ENCODE data around the gene SORBS2.

The SORBS2 gene

DNA sequence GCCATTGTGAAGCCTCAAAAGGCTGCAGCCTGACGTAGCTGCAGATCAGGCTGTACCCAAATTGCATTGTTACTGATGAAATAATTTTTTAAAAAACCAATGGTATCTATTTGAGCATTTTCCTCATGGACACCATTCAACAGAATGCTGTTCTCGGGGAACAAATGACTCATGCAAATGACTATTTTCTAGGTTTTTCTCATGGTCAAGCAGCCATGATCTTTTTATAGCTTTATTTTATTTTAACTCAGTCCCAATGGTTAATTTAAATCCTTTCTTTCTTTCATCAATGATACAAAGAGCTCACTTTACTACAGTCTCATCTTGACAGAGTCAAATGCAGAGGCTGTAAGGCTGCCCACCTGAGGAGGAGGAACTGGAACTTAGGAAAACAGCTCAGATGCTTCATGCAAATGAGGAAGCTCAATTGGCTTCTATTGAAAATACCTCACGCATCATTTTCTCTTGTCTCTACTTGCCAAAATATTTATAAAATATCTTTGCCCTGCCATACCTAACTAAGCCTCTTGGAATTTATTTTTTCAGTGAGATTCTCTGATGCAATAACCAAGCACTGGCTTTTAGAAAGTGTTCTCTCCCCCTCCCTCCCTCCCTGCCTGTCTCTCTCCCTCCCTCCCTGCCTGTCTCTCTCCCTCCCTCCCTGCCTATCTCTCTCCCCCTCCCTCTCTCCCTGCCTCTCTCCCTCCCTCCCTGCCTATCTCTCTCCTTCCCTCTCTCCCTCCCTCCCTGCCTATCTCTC is 81.0 kb downstream of the SORBS2 start:
- no peak for DNase-seq (ENCODE audit: low read depth)
- TF ChIP-seq, protein P1, sequence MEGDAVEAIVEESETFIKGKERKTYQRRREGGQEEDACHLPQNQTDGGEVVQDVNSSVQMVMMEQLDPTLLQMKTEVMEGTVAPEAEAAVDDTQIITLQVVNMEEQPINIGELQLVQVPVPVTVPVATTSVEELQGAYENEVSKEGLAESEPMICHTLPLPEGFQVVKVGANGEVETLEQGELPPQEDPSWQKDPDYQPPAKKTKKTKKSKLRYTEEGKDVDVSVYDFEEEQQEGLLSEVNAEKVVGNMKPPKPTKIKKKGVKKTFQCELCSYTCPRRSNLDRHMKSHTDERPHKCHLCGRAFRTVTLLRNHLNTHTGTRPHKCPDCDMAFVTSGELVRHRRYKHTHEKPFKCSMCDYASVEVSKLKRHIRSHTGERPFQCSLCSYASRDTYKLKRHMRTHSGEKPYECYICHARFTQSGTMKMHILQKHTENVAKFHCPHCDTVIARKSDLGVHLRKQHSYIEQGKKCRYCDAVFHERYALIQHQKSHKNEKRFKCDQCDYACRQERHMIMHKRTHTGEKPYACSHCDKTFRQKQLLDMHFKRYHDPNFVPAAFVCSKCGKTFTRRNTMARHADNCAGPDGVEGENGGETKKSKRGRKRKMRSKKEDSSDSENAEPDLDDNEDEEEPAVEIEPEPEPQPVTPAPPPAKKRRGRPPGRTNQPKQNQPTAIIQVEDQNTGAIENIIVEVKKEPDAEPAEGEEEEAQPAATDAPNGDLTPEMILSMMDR (conservative IDR thresholded peaks at IDR 0.05; ENCODE audit: low read depth, low read length), result no peak
- H3K4me3 ChIP-seq (ENCODE audit: low read length), result no peak overlapping the region

DNA sequence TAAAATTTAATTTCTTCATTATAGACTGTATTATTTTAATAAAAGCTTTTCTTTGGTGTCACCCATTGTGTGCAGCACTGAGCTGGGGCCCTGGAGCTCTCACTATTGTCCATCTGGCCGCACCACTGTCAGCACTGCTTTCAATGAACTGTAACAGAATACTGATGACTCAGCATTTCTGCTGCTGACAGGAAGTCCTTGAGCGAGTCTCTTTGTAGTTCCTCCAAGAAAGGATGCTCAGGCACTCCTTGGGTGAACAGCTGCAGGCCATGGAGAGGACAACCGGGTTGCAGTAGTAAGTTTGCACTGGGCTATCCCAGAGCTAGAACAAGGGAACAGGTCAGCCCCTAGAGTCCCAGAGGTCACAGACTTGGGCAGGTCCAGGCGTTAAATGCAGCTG is 81.6 kb downstream of the SORBS2 start:
- DNase-seq (ENCODE audit: low read depth), result no peak
- TF ChIP-seq, protein P1 (conservative IDR thresholded peaks at IDR 0.05; ENCODE audit: low read depth, low read length), result no peak
- no peak overlapping the region for H3K4me3 ChIP-seq (ENCODE audit: low read length)

DNA sequence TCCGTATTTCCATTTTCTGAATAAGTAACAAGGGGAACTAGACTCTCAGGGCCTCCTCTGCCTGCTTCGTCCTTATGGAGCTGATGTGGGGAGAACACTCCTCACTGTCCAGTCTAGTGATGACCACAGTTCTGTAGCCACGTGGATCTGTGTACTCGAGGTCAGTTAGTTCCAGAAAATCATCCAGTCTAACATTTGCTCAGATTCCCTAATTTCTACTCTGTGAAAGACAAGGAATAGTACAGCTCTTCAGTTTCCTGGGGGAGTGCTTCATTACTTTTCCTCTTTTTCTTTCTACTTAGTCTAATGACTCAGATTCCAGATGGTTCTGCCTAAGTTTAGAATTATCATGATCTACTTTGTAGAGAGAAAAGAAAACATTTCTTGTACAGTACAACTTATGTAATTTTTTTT is 82.6 kb downstream of the SORBS2 start:
- TF ChIP-seq, protein P1 (conservative IDR thresholded peaks at IDR 0.05; ENCODE audit: low read depth, low read length), result no peak
- no peak overlapping the region for H3K4me3 ChIP-seq (ENCODE audit: low read length)
- DNase-seq (ENCODE audit: low read depth), result no peak

DNA sequence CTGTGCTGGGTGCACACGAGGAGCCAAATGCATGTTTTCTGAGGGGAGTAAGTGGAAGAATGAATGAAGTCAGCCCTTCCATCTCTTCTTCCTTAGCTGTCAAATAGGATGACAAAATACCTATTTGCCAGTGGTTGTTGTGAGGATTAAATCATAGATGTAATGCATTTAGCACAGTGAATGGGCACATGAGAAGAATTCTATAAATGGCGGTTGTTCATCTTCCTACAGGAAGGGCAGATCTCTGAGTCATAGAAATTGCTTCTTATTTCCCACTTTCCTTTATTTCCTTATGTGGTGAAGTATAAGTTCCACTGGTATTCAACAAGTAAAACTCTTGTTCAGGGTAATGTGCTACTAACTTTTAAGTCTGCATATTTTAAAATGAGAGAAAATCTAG is 83.1 kb downstream of the SORBS2 start:
- DNase-seq (ENCODE audit: low read depth), result no peak
- H3K4me3 ChIP-seq (ENCODE audit: low read length), result no peak overlapping the region
- TF ChIP-seq, protein P1 (conservative IDR thresholded peaks at IDR 0.05; ENCODE audit: low read depth, low read length), result no peak

DNA sequence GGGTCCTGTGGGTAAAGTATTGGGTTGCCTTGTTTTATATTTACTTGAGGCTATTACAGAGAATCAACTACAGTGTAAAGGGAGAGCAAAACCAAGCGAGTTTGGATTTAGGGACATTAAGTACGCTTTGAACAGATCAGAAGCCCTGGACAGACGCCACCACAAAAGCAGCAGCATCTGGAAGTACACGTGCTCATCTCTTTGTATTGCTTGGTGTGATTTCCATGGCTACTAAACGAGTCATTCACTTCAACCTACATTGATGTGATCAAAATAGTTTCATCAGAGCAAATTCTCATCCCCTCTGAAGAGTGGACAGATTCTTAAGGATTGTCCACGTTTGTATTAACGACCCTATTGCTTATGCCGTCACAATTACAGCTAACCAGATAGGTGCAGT is 85.1 kb downstream of the SORBS2 start:
- H3K4me3 ChIP-seq (ENCODE audit: low read length), result no peak overlapping the region
- DNase-seq (ENCODE audit: low read depth), result no peak
- TF ChIP-seq, protein P1 (conservative IDR thresholded peaks at IDR 0.05; ENCODE audit: low read depth, low read length), result no peak

DNA sequence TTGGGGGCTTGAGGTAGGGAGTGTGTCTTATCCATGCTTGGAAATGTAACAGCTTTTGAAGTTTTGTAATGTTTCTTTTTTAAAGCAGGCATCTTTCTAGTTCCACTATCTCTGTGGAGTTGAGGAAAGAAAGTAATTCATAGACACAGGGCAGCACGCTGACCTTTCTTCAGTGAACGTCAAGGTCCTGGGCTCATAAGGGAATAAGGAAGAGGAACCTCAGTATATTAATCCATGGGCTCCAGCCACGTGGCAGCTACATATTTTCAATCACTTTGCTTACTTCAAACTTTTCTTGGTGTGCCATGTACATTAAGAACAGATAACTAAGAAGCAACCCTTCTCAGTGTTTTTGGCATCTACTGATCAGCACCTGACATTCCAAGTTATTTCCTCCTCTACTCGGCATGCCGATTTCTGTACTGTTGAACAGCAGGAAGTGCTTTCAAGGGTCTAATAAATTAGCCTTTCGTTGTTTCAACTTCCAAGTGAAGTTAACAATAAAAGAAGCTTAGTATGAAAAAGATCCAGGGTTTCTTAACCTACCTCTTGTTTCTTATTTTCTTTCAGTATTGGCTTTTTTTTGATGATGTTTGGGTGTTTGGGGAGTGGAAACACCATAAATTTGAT is 88.2 kb downstream of the SORBS2 start:
- DNase-seq (ENCODE audit: low read depth), result no peak
- TF ChIP-seq, protein P1 (conservative IDR thresholded peaks at IDR 0.05; ENCODE audit: low read depth, low read length), result no peak
- no peak overlapping the region for H3K4me3 ChIP-seq (ENCODE audit: low read length)

DNA sequence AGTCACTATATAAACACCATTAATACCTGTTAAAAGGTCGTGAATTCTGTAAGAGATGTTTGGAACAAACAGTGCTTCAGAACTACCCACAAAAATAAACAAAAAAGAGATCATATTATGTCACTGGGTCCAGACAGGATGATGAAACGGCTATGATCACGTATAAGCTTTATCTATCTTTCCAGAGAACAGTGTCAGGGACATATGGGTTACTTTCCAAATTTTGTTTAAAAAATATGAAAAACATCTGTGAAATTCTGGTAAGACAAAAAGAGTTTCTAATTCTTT is 90.0 kb downstream of the SORBS2 start:
- TF ChIP-seq, protein P1 (conservative IDR thresholded peaks at IDR 0.05; ENCODE audit: low read depth, low read length), result no peak
- DNase-seq (ENCODE audit: low read depth), result no peak
- H3K4me3 ChIP-seq (ENCODE audit: low read length), result no peak overlapping the region

All from retinal pigment epithelial cell (primary cell).